ENCODE results near the gene BPIFB4.
"Not testable (repeated sequence)": the region's sequence is repeated elsewhere in the genome, so short reads cannot be mapped to it uniquely, and the experiment has no call there.

The BPIFB4 gene

DNA sequence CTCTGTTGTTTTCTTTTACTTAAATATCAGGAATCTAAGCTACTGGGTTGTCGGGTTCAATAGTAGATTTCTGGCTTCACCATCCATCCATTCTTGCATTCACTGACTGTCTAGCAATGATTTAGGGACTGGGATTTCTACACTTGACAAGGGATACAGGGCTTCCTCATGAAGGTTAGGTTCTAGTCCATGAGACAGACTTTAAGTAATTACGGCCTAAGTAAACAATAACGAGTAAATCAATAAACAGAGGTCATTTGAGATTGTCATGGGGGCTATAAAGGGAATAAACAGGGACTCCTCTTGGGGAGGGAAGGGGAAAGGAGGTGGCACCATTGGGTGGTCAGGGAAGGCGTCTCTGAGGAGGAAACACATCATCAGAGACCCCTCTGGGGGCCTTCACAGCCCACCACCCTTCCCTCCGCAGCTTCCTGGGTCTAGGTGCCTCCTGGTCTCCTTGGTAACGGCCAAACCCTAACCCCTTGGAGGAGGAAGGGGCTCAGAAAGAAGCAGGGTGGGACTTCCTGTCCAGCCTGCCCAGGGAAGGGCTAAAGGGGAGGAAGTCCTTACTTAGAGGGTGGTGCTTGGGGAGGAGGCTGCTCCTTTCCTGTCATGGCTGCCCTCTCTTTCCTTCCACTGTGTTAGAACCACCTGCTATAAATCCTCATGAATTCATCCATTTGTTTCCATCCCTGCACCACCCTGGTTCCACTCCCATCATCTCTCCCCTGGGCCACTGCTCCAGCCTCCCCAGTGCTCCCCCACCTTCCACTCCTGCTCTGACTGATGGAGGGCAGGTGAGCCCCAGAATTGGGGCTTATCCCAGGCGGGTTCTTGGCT, 33.3 kb downstream of the BPIFB4 start:
- in situ Hi-C loops (cut with MboI; ENCODE audit: low sequenced_read_pairs), result no loop called here

DNA sequence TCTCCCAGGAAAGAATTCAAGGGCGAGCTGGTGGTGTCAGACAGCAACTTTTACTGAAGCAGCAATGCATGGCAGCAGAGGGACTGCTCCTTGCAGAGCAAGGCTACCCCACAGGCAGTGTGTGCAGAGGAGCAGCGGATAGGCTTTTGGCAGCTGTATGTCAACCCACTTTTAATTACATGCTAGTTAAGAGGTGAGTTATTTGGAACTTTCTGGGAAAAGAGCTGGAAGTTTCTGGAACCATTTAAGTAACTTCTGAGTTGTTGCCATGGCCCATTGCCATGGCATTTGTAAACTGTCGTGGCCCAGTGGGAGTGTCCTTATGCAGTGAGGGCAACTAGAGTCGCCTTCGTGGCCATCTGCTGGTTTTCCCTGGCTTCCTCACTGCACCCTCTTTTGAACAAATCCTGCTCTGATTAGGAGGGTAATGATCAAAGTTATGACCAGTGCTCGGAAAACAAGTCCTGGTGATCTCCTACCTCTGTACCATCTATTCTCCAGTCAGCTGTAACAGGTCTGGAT, 34.0 kb downstream of the BPIFB4 start:
- in situ Hi-C loops (cut with MboI; ENCODE audit: low sequenced_read_pairs), result no loop called here

DNA sequence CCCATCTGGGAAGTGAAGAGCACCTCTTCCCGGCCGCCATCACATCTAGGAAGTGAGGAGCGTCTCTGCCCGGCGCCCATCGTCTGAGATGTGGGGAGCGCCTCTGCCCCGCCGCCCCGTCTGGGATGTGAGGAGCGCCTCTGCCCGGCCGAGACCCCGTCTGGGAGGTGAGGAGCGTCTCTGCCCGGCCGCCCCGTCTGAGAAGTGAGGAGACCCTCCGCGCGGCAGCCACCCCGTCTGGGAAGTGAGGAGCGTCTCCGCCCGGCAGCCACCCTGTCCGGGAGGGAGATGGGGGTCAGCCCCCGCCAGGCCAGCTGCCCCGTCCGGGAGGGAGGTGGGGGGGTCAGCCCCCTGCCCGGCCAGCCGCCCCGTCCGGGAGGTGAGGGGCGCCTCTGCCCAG, 36.1 kb downstream of the BPIFB4 start:
- in situ Hi-C loops (cut with MboI; ENCODE audit: low sequenced_read_pairs), result not testable (repeated sequence)

DNA sequence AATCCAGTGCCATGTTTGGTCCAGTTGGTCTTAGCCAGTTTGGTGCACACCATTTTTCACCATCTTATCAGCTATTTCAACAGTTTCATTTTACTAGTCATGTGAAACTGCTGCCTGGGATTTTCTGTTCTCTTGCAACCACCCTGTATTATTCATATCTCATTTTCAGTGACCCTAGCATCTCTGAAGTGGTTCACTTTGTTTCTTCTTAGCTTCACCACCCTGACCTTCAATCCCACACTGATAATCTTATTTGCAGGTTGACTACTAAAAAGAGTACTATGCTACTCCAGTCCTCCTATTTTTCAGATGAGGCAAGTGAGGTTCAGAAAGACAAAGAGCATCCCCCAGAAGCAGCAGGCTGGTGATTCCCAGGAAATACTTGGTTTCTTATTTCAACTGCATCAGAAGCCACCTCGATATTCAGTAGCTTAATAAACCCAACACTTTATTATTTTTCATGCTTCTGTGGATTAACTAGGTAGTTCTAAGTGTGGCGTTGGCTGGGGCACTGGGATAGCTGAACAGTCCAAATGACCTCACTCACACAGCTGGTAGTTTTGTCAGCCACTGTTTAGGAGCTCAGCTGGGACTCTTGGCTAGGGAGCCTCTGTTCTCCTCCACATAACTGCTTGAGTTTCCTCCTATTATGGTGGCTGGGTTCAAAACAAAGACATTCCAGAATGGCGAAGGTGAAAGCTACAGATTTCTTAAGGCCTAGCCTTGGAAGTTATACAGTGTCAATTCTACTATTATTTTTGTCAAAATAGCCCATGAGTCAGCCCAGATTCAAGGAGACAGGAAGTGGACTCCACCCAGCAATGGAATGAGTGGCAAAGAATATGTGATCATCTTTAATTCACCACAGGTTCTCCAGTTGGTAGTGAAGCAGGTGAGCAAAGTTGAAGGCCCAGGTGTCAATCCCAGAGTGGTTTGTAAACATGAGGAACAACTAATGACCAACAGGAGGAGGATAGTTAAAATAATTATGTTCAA, 40.6 kb downstream of the BPIFB4 start:
- in situ Hi-C loops (cut with MboI; ENCODE audit: low sequenced_read_pairs), result no loop called here

DNA sequence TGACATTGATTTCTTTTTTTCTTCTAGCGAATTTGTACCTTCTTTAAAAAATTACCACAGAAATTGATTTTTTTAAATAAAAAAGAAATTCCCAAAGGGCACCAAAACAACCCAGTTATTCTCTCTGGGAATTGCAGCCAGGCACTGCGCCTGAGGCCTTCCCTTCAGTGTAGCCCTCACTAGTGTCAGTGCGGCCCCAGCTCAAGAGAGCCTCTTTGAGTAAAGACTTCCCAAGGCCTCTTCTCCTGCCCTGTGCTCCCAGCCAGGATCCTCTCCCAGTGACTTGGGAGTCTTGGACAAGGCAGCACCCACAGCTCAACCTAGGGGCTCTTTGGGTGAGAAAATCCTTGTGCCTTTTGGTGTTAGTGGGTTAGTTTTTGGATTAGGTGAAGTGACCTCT, 41.5 kb downstream of the BPIFB4 start:
- in situ Hi-C loops (cut with MboI; ENCODE audit: low sequenced_read_pairs), result no loop called here

DNA sequence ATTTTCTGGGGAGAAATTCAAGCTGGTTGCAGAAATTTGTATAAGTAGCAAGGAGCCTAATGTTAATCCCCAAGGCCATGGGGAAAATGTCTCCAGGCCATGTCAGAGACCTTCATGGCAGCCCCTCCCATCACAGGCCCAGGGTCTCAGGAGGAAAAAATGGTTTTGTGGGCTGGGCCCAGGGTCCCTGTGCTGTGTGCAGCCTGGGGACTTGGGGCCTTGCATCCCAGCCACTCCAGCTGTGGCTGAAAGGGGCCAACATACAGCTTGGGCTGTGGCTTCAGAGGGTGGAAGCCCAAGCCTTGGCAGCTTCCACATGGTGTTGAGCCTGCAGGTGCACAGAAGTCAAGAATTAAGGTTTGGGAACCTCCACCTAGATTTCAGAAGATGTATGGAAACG, 42.9 kb downstream of the BPIFB4 start:
- in situ Hi-C loops (cut with MboI; ENCODE audit: low sequenced_read_pairs), result not testable (repeated sequence)

DNA sequence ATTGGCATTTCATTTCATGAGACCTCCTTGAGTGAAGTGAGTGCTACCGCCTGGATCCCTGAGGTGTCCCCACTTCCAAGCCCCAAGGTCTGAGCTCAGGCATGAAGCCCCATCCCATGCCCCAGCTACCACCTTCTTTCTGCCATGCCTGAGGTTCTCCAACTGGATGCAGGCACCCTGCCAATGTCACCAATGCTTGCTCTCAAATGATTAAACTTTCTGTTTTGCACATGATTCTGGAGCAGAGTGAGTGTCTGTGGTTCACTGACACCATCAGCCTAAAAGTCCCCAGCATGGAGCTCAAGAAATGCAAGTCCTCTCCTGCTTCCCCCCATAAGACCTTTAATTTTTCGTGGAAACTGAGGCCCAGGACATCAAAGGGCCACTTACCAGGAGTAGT, 44.8 kb downstream of the BPIFB4 start:
- in situ Hi-C loops (cut with MboI; ENCODE audit: low sequenced_read_pairs), result no loop called here

DNA sequence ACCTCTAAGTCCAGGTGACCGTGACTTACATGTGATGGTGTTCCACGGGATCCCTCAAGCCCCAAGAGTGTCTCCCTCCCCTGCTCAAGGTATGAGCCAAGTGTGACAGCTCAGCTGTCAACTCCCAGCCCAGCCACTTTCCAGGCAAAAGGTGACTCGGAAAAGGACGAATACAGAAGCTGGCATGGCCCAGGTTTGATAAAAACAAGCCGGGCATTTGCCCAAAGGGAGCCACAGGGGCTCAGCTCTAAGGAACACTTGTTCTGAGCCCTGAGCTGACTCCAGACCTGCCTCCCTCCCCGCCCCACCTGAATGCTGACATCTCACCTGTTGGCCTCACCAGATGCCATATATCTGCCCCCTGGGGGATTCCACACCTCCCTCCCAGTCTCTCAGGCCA, 45.6 kb downstream of the BPIFB4 start:
- in situ Hi-C loops (cut with MboI; ENCODE audit: low sequenced_read_pairs), result no loop called here

DNA sequence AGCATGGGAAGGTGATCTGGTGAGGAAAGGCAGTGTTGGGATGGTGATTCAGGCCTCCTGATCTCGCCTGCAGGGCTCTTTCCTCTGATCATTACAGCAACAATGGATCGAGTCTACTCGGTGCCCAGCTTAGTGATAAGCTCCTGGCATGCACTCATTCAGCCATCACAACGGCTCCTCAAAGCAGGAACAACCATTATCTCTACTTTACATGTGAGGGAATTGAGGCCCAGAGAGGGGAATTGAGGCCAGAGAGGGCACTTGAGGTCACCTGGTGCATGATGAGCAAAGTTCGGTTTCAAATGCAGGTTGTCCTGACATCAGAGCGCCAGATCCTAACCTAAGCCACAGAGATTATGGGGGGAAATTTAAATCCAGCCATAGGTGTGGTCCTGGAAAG, 46.5 kb downstream of the BPIFB4 start:
- in situ Hi-C loops (cut with MboI; ENCODE audit: low sequenced_read_pairs), result no loop called here

DNA sequence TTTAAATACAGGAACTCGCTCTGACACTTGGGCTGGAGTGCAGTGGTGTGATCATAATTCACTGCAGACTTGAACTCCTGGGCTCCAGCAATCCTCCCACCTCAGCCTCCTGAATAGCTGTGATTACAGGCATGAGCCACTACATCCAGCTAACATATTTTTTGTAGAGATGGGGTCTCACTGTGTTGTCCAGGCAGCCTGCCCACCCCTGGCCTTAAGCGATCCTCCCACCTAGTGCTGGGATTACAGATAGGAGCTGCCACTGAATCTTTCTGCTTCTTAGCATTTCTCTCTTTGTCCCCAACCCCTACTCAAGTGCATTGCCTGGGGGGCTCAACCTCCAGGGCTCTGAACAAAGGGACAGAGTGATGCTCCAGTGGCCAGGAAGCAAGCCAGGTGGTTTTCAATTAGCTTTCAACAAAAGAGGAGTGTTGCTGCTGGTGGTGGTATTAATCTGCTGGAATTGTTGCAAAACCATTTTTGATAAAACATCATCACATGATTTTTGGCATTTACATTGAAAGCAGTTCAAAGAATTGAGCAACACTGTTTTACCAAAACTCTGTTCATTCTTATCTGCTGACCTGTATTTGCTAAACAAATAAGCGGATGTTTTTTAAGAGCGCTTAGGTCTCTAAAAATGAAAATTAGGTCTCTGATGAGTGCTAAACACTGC, 48.1 kb downstream of the BPIFB4 start:
- in situ Hi-C loops (cut with MboI; ENCODE audit: low sequenced_read_pairs), result no loop called here

DNA sequence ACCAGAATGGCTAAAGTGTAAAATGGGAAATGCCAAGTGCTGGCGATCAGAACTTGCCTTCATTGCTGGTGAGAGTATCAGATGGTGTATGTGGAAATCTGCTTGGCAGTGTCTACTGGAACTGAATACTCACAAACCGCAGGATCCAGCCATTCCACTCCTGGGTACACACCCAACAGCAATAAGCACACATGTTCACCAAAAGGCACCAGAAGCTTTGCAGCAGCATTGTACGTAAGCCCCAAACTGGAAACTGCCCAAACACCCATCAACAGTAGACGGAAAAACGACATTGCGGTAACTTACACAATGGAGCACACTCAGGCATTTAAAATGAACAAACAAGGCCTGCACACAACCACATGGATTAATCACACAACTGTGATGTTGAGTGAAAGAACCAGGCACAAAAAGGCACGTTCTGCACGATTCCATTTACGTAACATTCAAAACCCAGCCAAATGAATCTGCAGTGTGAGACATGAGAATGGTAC, 51.2 kb downstream of the BPIFB4 start:
- in situ Hi-C loops (cut with MboI; ENCODE audit: low sequenced_read_pairs), result no loop called here

DNA sequence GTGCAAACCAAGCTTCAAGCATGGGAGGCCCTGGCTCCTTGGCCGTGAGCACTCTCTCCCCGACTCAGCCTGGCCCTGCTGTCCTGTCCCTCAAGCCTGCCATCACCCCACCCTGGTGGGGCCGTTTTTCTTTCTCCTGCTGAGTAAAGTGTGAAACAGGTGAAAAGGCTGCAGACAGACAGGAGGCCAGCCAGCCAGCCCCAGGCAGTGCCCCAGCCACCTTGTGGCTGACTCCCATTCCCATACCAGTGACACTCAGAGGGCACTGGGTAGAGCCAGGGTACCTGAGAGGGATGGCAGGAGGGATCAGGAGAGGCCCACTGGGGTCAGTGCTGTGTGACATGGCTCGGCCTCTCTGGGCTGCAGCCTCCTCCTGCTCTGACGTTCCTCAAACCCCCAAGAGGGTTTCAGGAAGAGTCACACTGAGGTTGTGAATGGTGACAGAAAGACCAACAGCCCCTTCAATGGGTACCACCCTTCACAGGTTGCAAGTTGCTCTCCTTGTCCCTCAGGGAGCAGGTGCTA, 52.6 kb downstream of the BPIFB4 start:
- in situ Hi-C loops (cut with MboI; ENCODE audit: low sequenced_read_pairs), result no loop called here

DNA sequence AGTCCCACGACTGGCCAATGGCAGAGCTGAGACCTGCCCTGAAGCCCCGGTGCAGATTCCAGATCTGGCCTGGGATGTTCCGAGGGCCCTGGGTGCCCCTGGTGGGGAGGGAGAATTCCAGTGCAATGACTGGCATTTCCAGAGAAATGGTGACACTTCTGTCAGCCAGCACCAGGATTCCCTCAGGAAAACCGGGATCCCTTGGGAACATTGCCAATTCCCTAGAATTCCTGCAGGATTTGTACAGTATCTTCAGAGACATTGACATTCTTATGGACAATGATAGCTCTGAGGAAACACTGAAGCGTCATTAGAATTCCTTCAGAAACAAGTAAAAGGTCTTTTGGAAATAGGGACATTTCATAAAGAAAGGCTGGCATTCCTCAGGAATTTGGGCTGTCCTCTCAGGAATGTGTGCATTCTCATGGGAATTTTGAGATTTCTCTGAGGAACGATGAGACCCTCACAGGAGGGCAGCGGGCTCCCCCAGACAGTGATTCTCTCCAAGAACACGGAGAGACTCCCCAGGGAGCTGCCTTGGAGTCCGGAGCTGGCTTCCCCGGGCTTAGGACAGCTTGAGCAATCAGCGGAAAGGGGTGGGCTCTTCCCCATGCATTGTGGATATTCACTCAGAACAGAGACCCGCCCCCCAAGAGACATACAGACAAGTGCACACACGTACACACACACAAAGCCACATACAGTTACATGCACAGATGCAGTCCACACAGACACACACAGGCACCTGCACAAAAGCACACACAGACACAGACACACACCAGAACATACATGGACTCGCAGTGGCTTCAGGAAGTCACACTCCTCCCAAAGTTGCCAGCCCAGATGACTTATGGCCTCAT, 53.3 kb downstream of the BPIFB4 start:
- in situ Hi-C loops (cut with MboI; ENCODE audit: low sequenced_read_pairs), result no loop called here

DNA sequence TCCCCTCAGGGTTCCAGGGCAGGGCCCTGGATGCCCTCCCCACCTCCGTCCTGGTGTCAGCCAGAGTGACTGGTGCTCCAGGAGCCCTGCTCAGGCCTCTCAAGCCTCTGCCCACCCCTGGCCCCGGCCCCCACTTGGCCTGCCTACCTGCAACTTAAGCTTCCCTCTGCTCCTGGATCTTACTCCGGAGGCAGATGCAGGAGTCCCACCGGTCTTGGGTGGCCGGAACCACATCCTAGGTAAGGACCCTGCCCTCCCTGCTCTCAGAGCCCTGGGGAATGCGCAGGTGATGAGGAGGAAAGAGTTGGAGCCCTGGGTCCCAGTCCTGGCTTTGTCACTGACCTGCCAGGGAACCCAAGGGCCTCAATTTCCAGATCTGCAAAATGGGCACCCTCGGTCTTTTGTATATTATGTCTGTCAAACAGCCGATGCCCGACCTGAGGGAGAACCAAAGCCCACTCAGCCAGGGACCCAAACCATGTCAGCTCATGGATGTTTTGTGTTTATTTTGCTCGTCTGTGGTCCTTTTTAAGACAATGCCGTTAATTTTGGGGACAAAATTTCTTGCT, 54.0 kb downstream of the BPIFB4 start:
- in situ Hi-C loops (cut with MboI; ENCODE audit: low sequenced_read_pairs), result no loop called here

DNA sequence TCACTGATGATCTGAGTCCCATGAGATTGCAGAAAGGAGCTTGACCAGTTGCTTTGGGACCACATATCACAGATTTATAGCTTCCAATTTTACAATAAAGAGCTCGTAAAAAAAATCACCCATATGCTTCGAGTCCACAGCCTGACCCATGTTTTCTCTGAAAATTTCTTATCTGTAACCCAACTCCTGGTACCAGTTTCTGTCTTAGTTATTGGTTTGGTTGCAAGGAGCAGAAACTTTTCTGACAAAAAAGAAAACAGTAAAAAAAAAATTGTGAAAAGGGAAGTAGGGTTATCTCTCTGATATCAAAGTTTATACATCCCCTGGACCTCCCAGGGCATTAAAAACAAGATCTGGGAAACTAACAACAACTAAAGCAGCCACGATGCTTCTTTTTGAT, 57.8 kb downstream of the BPIFB4 start:
- in situ Hi-C loops (cut with MboI; ENCODE audit: low sequenced_read_pairs), result no loop called here

DNA sequence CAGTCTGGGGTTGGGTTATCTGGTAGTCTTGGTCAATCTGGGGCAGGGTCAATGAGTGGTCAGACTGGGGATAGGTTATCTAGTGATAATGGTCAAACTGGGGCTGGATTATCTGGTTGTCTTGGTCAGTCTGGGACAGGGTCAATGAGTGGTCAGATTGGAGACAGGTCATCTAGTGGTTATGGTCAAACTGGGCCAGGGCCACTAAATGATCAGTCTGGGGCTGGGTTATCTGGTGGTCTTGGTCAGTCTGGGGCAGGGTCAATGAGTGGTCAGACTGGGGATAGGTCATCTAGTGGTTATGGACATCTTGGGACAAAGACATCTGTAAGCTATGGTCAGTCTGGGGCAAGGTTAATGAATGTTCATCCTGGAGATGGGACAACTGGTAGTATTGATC, 60.0 kb downstream of the BPIFB4 start:
- in situ Hi-C loops (cut with MboI; ENCODE audit: low sequenced_read_pairs), result no loop called here

DNA sequence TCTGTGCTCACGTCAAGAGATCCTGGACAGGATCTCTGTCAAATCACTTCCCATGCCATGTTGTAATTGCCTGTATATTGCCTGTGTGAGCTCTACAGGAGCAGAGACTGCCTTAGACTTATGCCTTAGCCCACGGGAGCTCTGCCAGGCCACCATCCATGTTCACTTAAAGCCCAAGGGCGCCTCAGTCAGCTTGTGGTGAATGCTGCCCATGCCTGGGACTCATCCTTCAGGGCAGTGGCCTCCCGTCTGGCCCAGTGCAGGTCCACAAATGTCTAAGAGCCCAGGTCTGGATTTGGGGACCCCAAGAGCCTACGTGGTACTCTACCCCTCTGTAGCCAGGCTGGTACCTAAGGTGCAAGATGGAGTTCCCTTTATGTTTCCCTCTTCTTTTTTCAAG, 66.1 kb downstream of the BPIFB4 start:
- in situ Hi-C loops (cut with MboI; ENCODE audit: low sequenced_read_pairs), result no loop called here

DNA sequence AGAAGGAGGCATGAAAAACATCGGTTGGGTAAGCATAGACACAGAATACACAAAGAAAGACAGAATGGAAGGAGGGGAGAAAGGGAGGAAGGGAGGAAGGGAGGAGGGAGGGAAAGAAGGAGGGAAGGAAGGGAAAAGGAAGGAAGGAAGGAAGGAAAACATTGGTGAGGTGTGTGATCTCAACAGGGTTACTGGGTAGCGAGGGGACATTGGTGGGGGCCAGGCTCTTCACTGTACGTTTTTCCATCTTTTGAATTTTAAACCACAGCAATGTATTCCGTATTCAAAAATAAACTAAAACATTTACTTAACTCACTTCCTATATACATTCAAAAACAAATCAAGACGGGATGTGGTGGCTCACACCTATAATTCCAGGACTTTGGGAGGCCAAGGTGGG, 67.9 kb downstream of the BPIFB4 start:
- in situ Hi-C loops (cut with MboI; ENCODE audit: low sequenced_read_pairs), result no loop called here

DNA sequence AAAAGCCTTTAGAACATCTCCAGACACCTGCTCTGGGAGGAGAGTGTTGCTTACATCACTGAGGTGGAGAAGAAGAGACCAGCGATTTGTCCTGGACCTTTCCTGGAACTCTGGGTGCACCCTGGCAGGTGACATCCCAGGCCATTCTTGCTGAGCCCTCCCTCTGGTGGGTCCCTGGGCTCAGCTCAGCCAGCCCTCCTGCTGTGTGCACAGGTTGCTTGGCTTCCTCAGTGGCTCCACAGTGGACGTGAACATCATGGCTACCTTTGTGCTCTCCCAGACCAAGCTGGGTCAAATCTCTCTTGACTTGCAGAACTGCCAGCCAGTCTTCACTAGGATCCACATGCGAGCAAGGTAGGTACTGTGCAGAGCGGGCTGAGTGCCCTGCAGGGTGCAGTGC, 68.6 kb downstream of the BPIFB4 start:
- in situ Hi-C loops (cut with MboI; ENCODE audit: low sequenced_read_pairs), result no loop called here
